Activated CD8-positive, alpha-beta memory T cell treated with anti-CD3 and anti-CD28 coated beads for 24 hours (primary cell): ENCODE measurements around the gene TTLL11.
"Not testable (repeated sequence)": the region's sequence is repeated elsewhere in the genome, so short reads cannot be mapped to it uniquely, and the experiment has no call there.

ENCODE experiments used
- DNase-seq: peaks from one replicate; pipeline ENCODE4 v3.0.0-alpha.2; 2020

TTLL11 gene

GRCh38 chr9:121896545-121896943 is 196.6 kb downstream of the TTLL11 start:
- peak; percentile 35 for DNase-seq

- peak; percentile 52 for DNase-seq
Observed at GRCh38 chr9:121895818-121896544, 197.1 kb downstream of the TTLL11 start.

GRCh38 chr9:121895358-121895757 is 197.8 kb downstream of the TTLL11 start:
- DNase-seq = no peak

GRCh38 chr9:121894380-121894779 is 198.7 kb downstream of the TTLL11 start:
- not testable (repeated sequence) for DNase-seq

- DNase-seq = no peak
Observed at GRCh38 chr9:121893786-121894185, 199.3 kb downstream of the TTLL11 start.

GRCh38 chr9:121892706-121893105 is 200.4 kb downstream of the TTLL11 start:
- DNase-seq = no peak

GRCh38 chr9:121890746-121891145 is 202.4 kb downstream of the TTLL11 start:
- DNase-seq = no peak

GRCh38 chr9:121889990-121890563 is 203.0 kb downstream of the TTLL11 start:
- no peak for DNase-seq

GRCh38 chr9:121888438-121888775 is 204.7 kb downstream of the TTLL11 start:
- DNase-seq = no peak

GRCh38 chr9:121887553-121888437 is 205.3 kb downstream of the TTLL11 start:
- no peak for DNase-seq

GRCh38 chr9:121886759-121887485 is 206.2 kb downstream of the TTLL11 start:
- no peak for DNase-seq

GRCh38 chr9:121885345-121885901 is 207.7 kb downstream of the TTLL11 start:
- DNase-seq = no peak

- no peak for DNase-seq
Observed at GRCh38 chr9:121884057-121884541, 209.0 kb downstream of the TTLL11 start.

- no peak for DNase-seq
Observed at GRCh38 chr9:121883281-121884056, 209.6 kb downstream of the TTLL11 start.

- no peak for DNase-seq
Observed at GRCh38 chr9:121881920-121882500, 211.1 kb downstream of the TTLL11 start.

GRCh38 chr9:121880343-121880898 is 212.7 kb downstream of the TTLL11 start:
- DNase-seq = no peak

GRCh38 chr9:121878271-121878822 is 214.8 kb downstream of the TTLL11 start:
- no peak for DNase-seq

GRCh38 chr9:121876658-121877271 is 216.3 kb downstream of the TTLL11 start:
- no peak for DNase-seq

GRCh38 chr9:121876255-121876654 is 216.9 kb downstream of the TTLL11 start:
- no peak for DNase-seq

- DNase-seq = no peak
Observed at GRCh38 chr9:121874524-121874923, 218.6 kb downstream of the TTLL11 start.
